ENCODE measurements around the gene PCYT2. TPM values are rescaled to one million over a fixed set of nuclear protein-coding genes. Genes with fewer than 3 reads are reported as not detected.

The PCYT2 gene
- total RNA-seq, 1 experiment from 2014 or later = 31.4 TPM

GRCh38 chr17:81899514-81900166 lies 11.6 kb downstream of the PCYT2 start (continued):
- no peak for TF ChIP-seq GTF2I (CRISPR knock-in tag; conservative IDR thresholded peaks at IDR 0.05)
- TF ChIP-seq USF1 (CRISPR knock-in tag; IDR thresholded peaks at IDR 0.05) = no peak
- TF ChIP-seq ZNF263 (CRISPR knock-in tag; IDR thresholded peaks at IDR 0.05; ENCODE audit: low read depth) = no peak
- no peak for TF ChIP-seq NFYB (CRISPR knock-in tag; conservative IDR thresholded peaks at IDR 0.05; ENCODE audit: low read depth)
- no peak for TF ChIP-seq ETV6 (CRISPR knock-in tag; IDR thresholded peaks at IDR 0.05)

GRCh38 chr17:81898885-81899284 lies 12.3 kb downstream of the PCYT2 start:
- peaks cover 13% of the 10 kb centered on the region for H3K27me3 Mint-ChIP-seq (ENCODE audit: low read depth)
- peaks cover 24% of the 10 kb centered on the region for H3K36me3 Mint-ChIP-seq
- H3K27ac Mint-ChIP-seq = no peak overlapping the region
- no peaks in the 10 kb centered on the region for H3K9me3 Mint-ChIP-seq
- POLR2A ChIA-PET = no interaction called here
- CTCF ChIA-PET = no interaction called here
- no peak for ATAC-seq
- H3K4me1 Mint-ChIP-seq = no peaks in the 10 kb centered on the region
- DNase-seq (ENCODE audit: low spot score) = no peak
- TF ChIP-seq JUN (CRISPR knock-in tag; IDR thresholded peaks at IDR 0.05) (no peak), ATF2 (CRISPR knock-in tag; IDR thresholded peaks at IDR 0.05; ENCODE audit: borderline replicate concordance, low read depth) (no peak)
- H3K4me3 Mint-ChIP-seq = no peak overlapping the region

GRCh38 chr17:81898029-81898866 lies 13.0 kb downstream of the PCYT2 start:
- POLR2A ChIA-PET = no interaction called here
- no peak for DNase-seq (ENCODE audit: low spot score)
- no peak for ATAC-seq
- Mint-ChIP-seq H3K27me3 (ENCODE audit: low read depth) (peaks cover 13% of the 10 kb centered on the region), H3K36me3 (peaks cover 24% of the 10 kb centered on the region), H3K27ac (no peak overlapping the region), H3K4me3 (no peak overlapping the region), H3K9me3 (no peaks in the 10 kb centered on the region), H3K4me1 (no peaks in the 10 kb centered on the region)
- CTCF ChIA-PET = no interaction called here
- TF ChIP-seq, protein P1, sequence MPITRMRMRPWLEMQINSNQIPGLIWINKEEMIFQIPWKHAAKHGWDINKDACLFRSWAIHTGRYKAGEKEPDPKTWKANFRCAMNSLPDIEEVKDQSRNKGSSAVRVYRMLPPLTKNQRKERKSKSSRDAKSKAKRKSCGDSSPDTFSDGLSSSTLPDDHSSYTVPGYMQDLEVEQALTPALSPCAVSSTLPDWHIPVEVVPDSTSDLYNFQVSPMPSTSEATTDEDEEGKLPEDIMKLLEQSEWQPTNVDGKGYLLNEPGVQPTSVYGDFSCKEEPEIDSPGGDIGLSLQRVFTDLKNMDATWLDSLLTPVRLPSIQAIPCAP (CRISPR knock-in tag; IDR thresholded peaks at IDR 0.05) = no peak
- no peak for TF ChIP-seq NFYB (CRISPR knock-in tag; conservative IDR thresholded peaks at IDR 0.05; ENCODE audit: low read depth)
- TF ChIP-seq OVOL2 (CRISPR knock-in tag; IDR thresholded peaks at IDR 0.05; ENCODE audit: borderline replicate concordance) = no peak
- TF ChIP-seq, protein P2, sequence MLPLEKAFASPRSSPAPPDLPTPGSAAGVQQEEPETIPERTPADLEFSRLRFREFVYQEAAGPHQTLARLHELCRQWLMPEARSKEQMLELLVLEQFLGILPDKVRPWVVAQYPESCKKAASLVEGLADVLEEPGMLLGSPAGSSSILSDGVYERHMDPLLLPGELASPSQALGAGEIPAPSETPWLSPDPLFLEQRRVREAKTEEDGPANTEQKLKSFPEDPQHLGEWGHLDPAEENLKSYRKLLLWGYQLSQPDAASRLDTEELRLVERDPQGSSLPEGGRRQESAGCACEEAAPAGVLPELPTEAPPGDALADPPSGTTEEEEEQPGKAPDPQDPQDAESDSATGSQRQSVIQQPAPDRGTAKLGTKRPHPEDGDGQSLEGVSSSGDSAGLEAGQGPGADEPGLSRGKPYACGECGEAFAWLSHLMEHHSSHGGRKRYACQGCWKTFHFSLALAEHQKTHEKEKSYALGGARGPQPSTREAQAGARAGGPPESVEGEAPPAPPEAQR (CRISPR knock-in tag; IDR thresholded peaks at IDR 0.05) = no peak
- TF ChIP-seq, protein P3, sequence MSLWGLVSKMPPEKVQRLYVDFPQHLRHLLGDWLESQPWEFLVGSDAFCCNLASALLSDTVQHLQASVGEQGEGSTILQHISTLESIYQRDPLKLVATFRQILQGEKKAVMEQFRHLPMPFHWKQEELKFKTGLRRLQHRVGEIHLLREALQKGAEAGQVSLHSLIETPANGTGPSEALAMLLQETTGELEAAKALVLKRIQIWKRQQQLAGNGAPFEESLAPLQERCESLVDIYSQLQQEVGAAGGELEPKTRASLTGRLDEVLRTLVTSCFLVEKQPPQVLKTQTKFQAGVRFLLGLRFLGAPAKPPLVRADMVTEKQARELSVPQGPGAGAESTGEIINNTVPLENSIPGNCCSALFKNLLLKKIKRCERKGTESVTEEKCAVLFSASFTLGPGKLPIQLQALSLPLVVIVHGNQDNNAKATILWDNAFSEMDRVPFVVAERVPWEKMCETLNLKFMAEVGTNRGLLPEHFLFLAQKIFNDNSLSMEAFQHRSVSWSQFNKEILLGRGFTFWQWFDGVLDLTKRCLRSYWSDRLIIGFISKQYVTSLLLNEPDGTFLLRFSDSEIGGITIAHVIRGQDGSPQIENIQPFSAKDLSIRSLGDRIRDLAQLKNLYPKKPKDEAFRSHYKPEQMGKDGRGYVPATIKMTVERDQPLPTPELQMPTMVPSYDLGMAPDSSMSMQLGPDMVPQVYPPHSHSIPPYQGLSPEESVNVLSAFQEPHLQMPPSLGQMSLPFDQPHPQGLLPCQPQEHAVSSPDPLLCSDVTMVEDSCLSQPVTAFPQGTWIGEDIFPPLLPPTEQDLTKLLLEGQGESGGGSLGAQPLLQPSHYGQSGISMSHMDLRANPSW (CRISPR knock-in tag; conservative IDR thresholded peaks at IDR 0.05; ENCODE audit: low read depth) = no peak
- TF ChIP-seq ZBTB21 (CRISPR knock-in tag; IDR thresholded peaks at IDR 0.05; ENCODE audit: borderline replicate concordance) = no peak
- no peak for TF ChIP-seq MYBL2 (CRISPR knock-in tag; IDR thresholded peaks at IDR 0.05)
- TF ChIP-seq PREB (CRISPR knock-in tag; IDR thresholded peaks at IDR 0.05; ENCODE audit: borderline replicate concordance) = no peak
- TF ChIP-seq, protein P4, sequence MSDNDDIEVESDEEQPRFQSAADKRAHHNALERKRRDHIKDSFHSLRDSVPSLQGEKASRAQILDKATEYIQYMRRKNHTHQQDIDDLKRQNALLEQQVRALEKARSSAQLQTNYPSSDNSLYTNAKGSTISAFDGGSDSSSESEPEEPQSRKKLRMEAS (CRISPR knock-in tag; IDR thresholded peaks at IDR 0.05) = no peak
- no peak for TF ChIP-seq AR (CRISPR knock-in tag; IDR thresholded peaks at IDR 0.05)
- no peak for TF ChIP-seq HMGA2 (CRISPR knock-in tag; IDR thresholded peaks at IDR 0.05)
